Choroid plexus epithelial cell (primary cell): ENCODE data around the gene ASXL3.

Source experiments
- DNase-seq: peaks from one replicate; pipeline ENCODE4 v3.0.0-alpha.2; 2010; ENCODE audit warnings: low read depth
- H3K4me3 ChIP-seq: 2 replicates; pipeline ENCODE4 v1.5.1; 2011; ENCODE audit warnings: low read depth, mild to moderate bottlenecking, control low read depth, low read length, moderate library complexity
- TF ChIP-seq, protein P1 (sequence below): conservative IDR thresholded peaks from 2 replicates; pipeline ENCODE4 v1.5.1; 2011; ENCODE audit warnings: low read depth, mild to moderate bottlenecking, control low read depth, inconsistent platforms, low read length, moderate library complexity

The ASXL3 gene

DNA sequence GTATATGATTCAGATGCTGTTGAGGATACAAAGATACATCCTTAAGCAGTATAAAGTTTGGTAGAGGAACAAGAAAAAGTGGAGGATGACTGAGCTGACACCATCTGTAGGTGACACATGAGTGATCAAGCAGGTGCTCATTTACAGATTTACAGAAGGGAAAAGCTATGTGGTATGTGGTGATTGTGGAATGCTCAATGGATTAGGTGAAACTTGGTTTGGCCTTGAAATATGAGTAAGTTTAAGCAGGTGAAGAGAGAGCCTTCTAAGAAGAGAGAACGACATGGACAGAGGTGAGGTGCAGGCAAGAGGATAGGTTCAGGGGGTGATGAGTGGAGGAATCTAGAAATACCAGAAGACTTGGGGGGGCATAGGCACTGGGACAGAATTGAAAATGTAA is 5.9 kb downstream of the ASXL3 start:
- no peak for DNase-seq
- TF ChIP-seq, protein P1, sequence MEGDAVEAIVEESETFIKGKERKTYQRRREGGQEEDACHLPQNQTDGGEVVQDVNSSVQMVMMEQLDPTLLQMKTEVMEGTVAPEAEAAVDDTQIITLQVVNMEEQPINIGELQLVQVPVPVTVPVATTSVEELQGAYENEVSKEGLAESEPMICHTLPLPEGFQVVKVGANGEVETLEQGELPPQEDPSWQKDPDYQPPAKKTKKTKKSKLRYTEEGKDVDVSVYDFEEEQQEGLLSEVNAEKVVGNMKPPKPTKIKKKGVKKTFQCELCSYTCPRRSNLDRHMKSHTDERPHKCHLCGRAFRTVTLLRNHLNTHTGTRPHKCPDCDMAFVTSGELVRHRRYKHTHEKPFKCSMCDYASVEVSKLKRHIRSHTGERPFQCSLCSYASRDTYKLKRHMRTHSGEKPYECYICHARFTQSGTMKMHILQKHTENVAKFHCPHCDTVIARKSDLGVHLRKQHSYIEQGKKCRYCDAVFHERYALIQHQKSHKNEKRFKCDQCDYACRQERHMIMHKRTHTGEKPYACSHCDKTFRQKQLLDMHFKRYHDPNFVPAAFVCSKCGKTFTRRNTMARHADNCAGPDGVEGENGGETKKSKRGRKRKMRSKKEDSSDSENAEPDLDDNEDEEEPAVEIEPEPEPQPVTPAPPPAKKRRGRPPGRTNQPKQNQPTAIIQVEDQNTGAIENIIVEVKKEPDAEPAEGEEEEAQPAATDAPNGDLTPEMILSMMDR: no peak
- no peak overlapping the region for H3K4me3 ChIP-seq

DNA sequence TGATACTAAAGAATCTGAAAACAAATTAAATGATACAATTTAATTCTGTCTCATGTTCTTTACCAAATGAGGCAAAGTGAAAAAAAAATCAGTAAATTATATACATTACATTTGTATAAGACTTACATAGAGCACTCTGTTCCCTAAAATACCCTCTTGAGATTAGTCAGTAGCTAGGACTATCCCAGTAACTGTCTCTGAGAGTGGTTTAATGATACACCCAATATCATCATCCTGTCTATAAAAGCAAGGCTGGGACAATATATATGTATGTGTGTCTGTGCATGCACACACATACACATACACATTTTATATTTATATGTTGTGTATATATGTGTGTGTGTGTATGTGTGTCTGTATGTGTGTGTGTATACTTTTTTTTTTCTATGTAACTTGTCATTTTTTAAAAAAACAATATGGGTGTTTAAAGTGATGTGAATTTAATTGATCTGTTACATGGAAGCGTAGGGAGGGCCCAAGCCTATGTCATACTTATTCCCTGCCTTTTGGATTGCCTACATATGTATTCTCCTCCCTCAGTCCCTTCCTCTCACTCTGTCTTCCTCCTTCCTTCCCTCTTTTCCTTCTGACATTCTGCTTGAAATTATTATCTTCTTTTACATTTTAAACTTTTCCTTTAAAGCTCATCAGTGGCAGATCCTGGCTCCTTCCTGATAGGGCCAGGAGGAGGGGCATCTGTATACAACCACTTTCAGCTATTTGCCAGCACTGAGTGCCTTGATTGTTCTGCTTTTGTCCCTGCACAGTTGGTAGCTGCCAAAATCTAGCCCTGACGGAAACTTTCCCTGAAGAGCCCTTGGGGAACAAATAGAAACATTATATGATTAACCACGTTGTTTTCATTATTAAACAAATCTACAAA is 6.8 kb downstream of the ASXL3 start:
- no peak for DNase-seq
- TF ChIP-seq, protein P1: no peak
- no peak overlapping the region for H3K4me3 ChIP-seq

DNA sequence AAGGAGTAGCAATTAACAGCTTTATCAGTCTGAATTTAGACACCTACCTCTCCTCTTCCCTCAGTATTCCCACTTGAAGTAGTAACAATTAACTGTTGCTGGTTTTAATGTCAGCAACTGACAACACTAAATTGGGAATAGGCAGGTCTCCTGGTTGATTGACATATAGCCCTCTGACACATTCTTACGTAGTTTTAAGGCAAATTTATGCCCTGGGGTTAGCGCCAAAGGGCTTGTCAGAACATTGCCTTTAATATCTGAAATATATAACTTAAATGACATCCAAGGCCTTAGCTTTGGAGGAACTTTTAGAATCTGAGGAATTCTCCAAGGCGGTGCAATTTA is 7.4 kb downstream of the ASXL3 start:
- H3K4me3 ChIP-seq: no peak overlapping the region
- no peak for DNase-seq
- TF ChIP-seq, protein P1: no peak

DNA sequence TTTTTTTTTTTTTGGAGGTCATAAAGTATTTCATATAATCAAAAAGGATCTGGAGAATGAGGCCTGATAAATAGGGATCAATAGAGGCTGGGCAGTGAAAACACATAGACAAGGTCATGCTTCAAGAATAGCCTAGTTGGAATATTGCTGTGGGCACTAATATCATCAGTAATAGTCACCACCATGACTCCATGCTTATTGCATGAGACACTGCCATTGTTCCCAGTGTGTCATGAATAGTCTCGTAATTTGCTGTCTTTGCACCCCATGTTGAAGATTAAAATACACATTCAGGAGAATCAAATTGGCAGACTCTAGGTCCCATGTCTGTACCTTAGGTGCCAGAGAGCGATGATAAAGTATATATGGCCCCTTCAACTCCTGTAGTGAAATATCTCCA is 10.3 kb downstream of the ASXL3 start:
- TF ChIP-seq, protein P1: no peak
- DNase-seq: no peak
- no peak overlapping the region for H3K4me3 ChIP-seq

DNA sequence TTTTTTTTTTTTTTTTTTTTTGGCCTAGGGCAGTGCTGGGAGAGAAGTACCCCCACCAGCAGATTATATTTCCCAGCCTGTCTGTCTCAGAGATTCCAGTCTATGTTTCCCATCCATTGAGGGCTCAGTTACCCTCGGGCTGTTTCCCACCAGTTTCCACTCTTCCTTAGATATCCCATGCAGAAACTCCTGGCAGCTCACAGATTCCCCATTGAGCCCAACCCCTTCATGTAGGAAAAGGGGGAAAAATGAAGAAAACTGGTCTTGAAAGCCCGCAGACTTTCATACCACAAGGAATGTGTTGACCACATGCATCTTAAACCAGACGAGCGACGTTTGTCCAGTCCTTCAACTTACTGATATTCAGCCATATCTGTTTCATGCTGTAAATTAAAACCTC is 15.2 kb downstream of the ASXL3 start:
- TF ChIP-seq, protein P1: no peak
- no peak overlapping the region for H3K4me3 ChIP-seq
- no peak for DNase-seq

DNA sequence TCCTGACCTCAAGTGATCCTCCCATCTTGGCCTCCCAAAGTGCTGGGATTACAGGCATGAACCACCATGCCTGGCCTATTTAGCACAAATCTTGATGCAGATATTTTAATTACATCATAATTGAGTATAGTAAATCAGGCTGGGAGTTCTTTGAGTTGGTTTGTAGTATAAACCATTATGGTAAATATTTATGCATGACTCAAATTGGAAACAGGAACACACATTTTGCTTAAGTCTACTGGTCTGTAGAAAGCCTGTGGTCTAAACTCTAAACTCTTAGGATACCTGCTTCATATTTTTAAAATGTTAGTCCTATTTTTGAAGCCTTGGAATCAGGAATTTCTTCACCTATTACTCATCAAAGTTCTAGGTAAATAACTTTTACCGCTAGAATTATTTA is 16.8 kb downstream of the ASXL3 start:
- no peak for DNase-seq
- TF ChIP-seq, protein P1: no peak
- no peak overlapping the region for H3K4me3 ChIP-seq
